Breast epithelium (tissue), 4 donors: ENCODE measurements around the gene TTLL10. TPM values are rescaled to one million over a fixed set of nuclear protein-coding genes. Genes with fewer than 3 reads are reported as not detected.
A peak's percentile ranks its signal among the peaks of the same experiment; 100 is the strongest.

Experiments used
- DNase-seq, 2 donors: peaks; one replicate each; pipeline ENCODE4 v3.0.0-alpha.2; 2019; ENCODE audit warnings: low spot score in 2 of 2
- H3K27ac ChIP-seq, 2 donors: fragments of 200-600 bp; sonication (generic) in 1 of 2; one replicate each; pipeline ENCODE4 v1.5.1; 2016 to 2019; ENCODE audit warnings: mild to moderate bottlenecking in 1 of 2
- H3K27me3 ChIP-seq, 2 donors: fragments of 200-600 bp; sonication (generic) in 1 of 2; one replicate each; pipeline versions ENCODE4 v1.5.1 to v1.6.0; 2017 to 2019; ENCODE audit warnings: control low read depth in 1 of 2, mild to moderate bottlenecking in 1 of 2
- H3K36me3 ChIP-seq: fragments of 200-600 bp; one replicate; pipeline ENCODE4 v1.5.1; 2019
- H3K4me1 ChIP-seq, 2 donors: fragments of 200-600 bp; sonication (generic); one replicate each; pipeline ENCODE4 v1.5.1; 2016 to 2019; ENCODE audit warnings: control low read depth in 1 of 2
- H3K4me3 ChIP-seq, 3 donors: fragments of 200-600 bp; sonication (generic); 1 replicate in 2 of 3; 2 replicates in 1 of 3; pipeline ENCODE4 v1.5.1; 2016 to 2019; ENCODE audit warnings: mild to moderate bottlenecking in 3 of 3, moderate library complexity in 2 of 3
- H3K9me3 ChIP-seq, 2 donors: fragments of 200-600 bp; sonication (generic) in 1 of 2; one replicate each; pipeline ENCODE4 v1.5.1; 2016 to 2019; ENCODE audit warnings: control low read depth in 1 of 2
- POLR2A ChIP-seq: fragments of 450-650 bp; IDR thresholded peaks from one replicate; pipeline ENCODE4 v1.6.1; 2016; ENCODE audit warnings: antibody characterized with exemption, mild to moderate bottlenecking, moderate library complexity
- POLR2AphosphoS5 ChIP-seq, 3 donors: sonication (generic); formaldehyde crosslinking; IDR thresholded peaks; one replicate each; pipeline ENCODE4 v1.6.1; 2017; ENCODE audit warnings: antibody characterized with exemption in 3 of 3
- intact Hi-C: fragments of 100-400 bp; cut with DNase I; formaldehyde crosslinking; loops from one replicate; pipeline ENCODE4 v1.15.1; 2023; ENCODE audit warnings: low total_unique reads
- total RNA-seq, 3 donors: library from RNA; depleted of rRNA; stranded (reverse); fragments of >200 nt; gene quantifications; one replicate each; pipeline ENCODE4 v1.1.0, GENCODE V29; 2016
- TF ChIP-seq, protein P1 (sequence below), 3 donors: fragments of 450-650 bp; IDR thresholded peaks; one replicate each; pipeline ENCODE4 v1.5.1; 2016 to 2017; ENCODE audit warnings: antibody characterized with exemption in 3 of 3, mild to moderate bottlenecking in 3 of 3, moderate library complexity in 3 of 3

TTLL10 gene
- total RNA-seq, 3 donors from 2014 or later = 0.15 to 0.33 (median 0.16) TPM

DNA sequence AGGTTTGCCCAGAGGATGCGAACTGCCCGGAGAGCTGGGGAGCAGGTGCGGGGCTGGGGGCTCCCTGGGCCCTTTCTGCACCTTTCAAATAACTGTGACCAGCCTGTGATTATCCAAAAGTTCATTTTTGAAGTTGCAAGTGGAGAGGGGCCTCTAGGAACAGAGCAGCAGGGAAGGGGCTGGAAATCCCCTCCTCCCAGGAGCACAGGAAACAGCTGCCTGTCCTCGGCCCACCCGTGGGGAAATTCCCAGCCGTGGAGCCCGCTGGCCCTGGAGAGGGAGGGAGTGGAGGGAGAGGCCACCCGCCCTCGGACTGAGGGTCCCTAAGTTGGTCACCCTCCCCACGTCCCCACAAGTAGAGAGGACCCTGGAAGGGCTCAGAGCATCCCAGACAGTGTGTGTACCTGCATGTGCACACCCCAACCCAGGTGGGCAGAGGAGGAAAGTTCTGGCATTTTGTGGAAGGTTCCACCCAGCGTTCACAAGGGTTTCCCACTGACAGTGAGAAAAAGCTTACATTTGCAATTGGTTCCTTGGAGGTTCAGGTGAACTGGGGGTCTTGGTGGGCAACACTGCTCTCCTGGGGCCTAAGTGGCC, 41.5 kb downstream of the TTLL10 start:
- no peak for DNase-seq
- no peak overlapping the region for H3K4me3 ChIP-seq
- H3K27me3 ChIP-seq = no peaks in the 10 kb centered on the region
- TF ChIP-seq, protein P1, sequence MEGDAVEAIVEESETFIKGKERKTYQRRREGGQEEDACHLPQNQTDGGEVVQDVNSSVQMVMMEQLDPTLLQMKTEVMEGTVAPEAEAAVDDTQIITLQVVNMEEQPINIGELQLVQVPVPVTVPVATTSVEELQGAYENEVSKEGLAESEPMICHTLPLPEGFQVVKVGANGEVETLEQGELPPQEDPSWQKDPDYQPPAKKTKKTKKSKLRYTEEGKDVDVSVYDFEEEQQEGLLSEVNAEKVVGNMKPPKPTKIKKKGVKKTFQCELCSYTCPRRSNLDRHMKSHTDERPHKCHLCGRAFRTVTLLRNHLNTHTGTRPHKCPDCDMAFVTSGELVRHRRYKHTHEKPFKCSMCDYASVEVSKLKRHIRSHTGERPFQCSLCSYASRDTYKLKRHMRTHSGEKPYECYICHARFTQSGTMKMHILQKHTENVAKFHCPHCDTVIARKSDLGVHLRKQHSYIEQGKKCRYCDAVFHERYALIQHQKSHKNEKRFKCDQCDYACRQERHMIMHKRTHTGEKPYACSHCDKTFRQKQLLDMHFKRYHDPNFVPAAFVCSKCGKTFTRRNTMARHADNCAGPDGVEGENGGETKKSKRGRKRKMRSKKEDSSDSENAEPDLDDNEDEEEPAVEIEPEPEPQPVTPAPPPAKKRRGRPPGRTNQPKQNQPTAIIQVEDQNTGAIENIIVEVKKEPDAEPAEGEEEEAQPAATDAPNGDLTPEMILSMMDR (IDR thresholded peaks at IDR 0.05) = no peak
- TF ChIP-seq POLR2AphosphoS5 (IDR thresholded peaks at IDR 0.05) (no peak), POLR2A (no peak)
- H3K4me1 ChIP-seq = no peaks in the 10 kb centered on the region
- no peak overlapping the region for H3K27ac ChIP-seq
- no peaks in the 10 kb centered on the region for H3K36me3 ChIP-seq
- H3K9me3 ChIP-seq = no peaks in the 10 kb centered on the region
- intact Hi-C loops = no loop called here

DNA sequence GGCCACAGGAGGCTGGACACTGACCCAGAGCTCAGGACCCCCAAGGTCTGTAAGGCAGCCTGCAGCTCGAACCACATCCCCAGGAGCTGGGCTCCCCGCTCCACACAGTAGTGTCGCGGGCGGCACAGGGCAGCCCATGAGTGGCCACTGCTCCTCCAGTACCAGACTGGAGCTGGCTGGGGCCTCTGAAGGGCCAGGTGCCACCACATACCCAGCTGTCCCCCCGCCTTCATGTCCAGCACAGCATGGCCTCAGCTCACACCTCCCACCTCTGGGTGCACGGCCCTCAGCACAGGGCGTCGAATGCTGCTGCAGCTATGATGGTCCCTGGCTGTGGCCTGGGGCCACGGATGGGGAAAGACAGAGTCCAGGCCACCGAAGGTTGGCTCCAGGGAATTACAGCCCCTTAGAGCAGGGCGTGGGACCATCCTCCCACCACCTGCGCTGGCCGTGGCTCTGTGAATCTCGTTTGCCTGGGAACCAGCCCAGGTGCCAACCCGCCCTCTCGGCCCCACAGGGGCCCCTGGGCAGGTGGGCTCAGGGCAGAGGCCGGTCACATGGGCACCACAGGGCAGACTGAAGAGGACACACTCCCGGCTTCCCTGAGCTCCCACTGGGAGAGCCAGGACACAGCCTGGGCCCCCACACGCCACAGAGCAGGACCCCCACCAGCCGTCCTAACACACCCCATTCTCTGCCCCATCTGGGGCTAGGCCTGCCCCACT, 42.4 kb downstream of the TTLL10 start:
- Histone ChIP-seq H3K4me3 (no peak overlapping the region), H3K27ac (peak overlapping the region in 1 of 2 donors; percentile 52), H3K27me3 (no peaks in the 10 kb centered on the region), H3K36me3 (peaks cover under 1% of the 10 kb centered on the region), H3K4me1 (no peaks in the 10 kb centered on the region), H3K9me3 (no peaks in the 10 kb centered on the region)
- no peak for DNase-seq
- intact Hi-C loops = no loop called here
- TF ChIP-seq POLR2A (no peak), POLR2AphosphoS5 (IDR thresholded peaks at IDR 0.05) (no peak)
- TF ChIP-seq, protein P1 (IDR thresholded peaks at IDR 0.05) = no peak

DNA sequence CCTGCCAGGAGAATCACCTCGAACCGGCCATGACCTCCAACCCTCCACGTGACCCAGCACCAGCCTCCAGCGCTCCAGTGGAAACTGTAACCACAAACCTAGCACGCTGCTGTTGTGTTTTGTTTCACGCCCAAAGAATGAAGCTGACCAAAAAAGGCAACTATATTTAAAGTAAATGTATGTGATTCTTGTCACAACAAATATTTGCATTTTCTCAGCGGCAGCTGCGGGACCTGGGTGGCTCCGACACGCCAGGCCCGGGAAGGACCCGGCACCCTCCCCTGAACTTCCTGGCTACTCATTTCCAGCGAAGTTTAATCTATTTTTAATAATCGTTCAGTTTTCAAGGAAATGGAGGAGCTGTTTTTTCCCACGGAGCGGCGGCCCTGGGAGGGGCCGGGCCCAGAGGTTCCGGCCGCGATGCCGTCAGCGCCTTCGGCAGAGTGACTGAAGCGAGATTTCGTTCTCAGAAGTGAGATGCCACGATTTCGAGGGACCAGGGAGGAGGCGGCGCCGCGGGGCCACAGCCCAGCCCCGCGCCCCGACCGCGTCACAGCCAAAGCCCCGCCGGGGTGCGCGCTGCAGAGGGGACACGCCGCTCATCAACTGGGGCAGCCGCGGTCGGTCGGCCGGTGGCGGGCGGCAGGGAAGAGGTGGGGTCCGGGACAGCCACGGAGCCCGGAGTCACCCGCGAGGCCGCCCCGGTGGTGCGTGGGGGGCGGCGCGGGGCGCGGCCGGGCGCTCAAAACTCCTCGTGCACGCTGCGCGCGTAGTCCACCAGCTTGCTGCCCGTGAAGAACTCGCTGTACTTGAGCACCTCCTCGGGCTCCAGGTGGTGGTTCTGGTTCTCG, 43.3 kb downstream of the TTLL10 start:
- Histone ChIP-seq H3K36me3 (peaks cover 5% of the 10 kb centered on the region), H3K27me3 (no peaks in the 10 kb centered on the region), H3K27ac (peak overlapping the region in 1 of 2 donors; percentile 52), H3K9me3 (no peaks in the 10 kb centered on the region), H3K4me1 (no peaks in the 10 kb centered on the region), H3K4me3 (no peak overlapping the region)
- no peak for TF ChIP-seq POLR2A
- DNase-seq = no peak
- intact Hi-C loops = no loop called here

DNA sequence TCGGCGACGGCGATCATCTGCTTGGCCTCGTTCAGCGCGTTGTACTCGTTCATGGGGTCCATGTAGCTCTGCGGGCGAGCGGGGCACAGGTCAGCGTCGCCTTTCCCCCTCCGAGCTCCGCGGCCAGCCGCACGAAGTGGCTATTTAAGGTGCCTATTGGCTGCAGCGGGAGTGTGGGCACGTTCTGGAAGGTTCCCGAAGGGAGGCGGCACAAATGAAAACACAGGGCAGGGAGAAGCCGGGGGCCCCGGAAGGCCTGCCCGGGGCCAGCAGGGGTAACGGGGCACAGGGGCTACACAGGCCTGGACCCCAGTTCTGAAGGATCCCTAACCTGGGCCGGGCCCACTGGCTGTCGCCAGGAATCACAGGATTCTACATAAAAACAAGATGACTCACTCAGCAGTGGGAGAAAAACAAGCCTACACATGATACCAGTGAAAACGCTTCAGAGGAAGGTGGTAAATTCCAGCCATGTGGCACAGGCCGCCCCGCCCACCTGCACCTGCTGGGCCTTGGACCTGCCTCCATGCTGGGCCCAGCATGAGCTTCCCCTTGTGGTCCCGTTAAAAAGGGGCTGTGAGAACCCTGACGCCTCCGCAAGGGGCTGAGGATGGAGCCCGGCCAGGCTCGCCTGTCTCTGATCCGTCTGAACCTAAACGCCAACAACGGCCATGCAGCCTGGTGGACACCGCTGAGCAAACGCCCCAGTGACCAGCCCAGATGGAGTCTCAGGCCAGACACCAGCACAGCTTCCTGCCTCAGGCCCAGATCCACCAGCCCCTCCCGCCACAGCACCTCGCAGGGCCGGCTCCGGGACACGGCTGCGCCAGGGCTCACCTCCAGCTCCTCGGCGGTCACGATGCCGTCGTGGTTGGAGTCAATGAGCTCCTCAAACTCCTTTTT, 44.2 kb downstream of the TTLL10 start:
- no peak for DNase-seq
- intact Hi-C loops = no loop called here
- H3K4me1 ChIP-seq = no peaks in the 10 kb centered on the region
- TF ChIP-seq POLR2AphosphoS5 (IDR thresholded peaks at IDR 0.05) (no peak), POLR2A (no peak)
- TF ChIP-seq, protein P1 (IDR thresholded peaks at IDR 0.05) = no peak
- H3K4me3 ChIP-seq = no peak overlapping the region
- H3K9me3 ChIP-seq = no peaks in the 10 kb centered on the region
- peaks cover 5% of the 10 kb centered on the region for H3K36me3 ChIP-seq
- peak overlapping the region in 1 of 2 donors; percentile 48 for H3K27ac ChIP-seq
- no peaks in the 10 kb centered on the region for H3K27me3 ChIP-seq

DNA sequence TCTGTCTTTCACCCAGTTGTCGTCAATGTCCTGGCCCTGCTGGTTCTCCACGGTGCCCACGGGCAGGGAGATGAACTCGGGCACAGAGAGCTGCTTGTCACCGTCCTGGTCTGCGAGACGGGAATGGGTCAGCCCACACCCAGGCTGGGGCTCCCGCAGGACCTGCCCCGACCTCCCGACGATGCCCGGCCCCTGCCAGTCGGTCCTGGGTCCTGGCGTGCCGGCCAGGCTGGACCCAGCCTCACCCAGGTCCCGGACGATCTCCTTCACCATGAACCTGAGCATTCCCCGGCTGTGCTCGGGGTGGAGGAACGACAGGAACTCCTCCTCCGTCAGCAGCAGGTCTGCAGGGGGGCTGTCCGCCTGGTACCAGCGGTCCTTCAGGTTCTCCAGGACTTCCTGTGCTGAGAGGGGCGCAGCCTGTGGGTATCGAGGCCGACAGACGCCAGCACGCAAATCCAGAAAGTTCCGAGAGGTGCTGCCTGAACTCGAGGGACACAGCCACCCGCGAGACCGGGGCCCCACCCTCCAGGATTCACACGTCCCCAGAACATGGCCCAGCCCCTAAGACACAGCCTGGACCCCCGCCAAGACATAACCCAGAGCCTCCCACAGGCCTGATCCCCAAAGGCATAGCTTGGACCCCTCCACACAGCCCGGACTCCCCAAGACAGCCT, 45.0 kb downstream of the TTLL10 start:
- H3K9me3 ChIP-seq = no peaks in the 10 kb centered on the region
- intact Hi-C loops = no loop called here
- TF ChIP-seq POLR2AphosphoS5 (IDR thresholded peaks at IDR 0.05) = no peak
- TF ChIP-seq POLR2A = no peak
- TF ChIP-seq, protein P1 (IDR thresholded peaks at IDR 0.05) = no peak
- no peak overlapping the region for H3K4me3 ChIP-seq
- no peaks in the 10 kb centered on the region for H3K4me1 ChIP-seq
- H3K36me3 ChIP-seq = peaks cover 5% of the 10 kb centered on the region
- no peaks in the 10 kb centered on the region for H3K27me3 ChIP-seq
- no peak for DNase-seq
- H3K27ac ChIP-seq = no peak overlapping the region
